Thyroid gland (tissue), 4 donors: Measurements from ENCODE around the gene PPM1M. TPM values are rescaled to one million over a fixed set of nuclear protein-coding genes. Genes with fewer than 3 reads are reported as not detected.

Experiments
- DNase-seq, 2 donors: peaks; one replicate each; pipeline ENCODE4 v3.0.0-alpha.2; 2019
- H3K27ac ChIP-seq, 3 donors: fragments of 200-600 bp; sonication (generic); 1 replicate in 2 of 3; 2 replicates in 1 of 3; pipeline ENCODE4 v1.5.1; 2016 to 2019; ENCODE audit warnings: mild to moderate bottlenecking in 1 of 3, moderate library complexity in 1 of 3
- H3K27me3 ChIP-seq: fragments of 200-600 bp; sonication (generic); one replicate; pipeline ENCODE4 v1.5.1; 2019
- H3K36me3 ChIP-seq, 2 donors: fragments of 200-600 bp; sonication (generic); one replicate each; pipeline ENCODE4 v1.5.1; 2016 to 2019
- H3K4me1 ChIP-seq, 2 donors: fragments of 200-600 bp; sonication (generic); one replicate each; pipeline ENCODE4 v1.5.1; 2017 to 2019
- H3K4me3 ChIP-seq, 3 donors: fragments of 200-600 bp; sonication (generic); replicated peaks in 1 of 3; 1 replicate in 2 of 3; 2 replicates in 1 of 3; pipeline ENCODE4 v1.5.1; 2016; ENCODE audit warnings: mild to moderate bottlenecking in 1 of 3
- H3K9me3 ChIP-seq: fragments of 200-600 bp; sonication (generic); one replicate; pipeline ENCODE4 v1.5.1; 2017
- POLR2A ChIP-seq, 2 donors: fragments of 450-650 bp; IDR thresholded peaks; one replicate each; pipeline ENCODE4 v1.6.1; 2017; ENCODE audit warnings: antibody characterized with exemption in 2 of 2, mild to moderate bottlenecking in 2 of 2, moderate library complexity in 1 of 2
- WGBS, 2 donors: methylation state at CpG; one replicate each; pipeline ENCODE4 v1.1.5; 2017; 5-methylcytosine and 5-hydroxymethylcytosine counted together
- intact Hi-C: fragments of 100-400 bp; cut with DNase I; formaldehyde crosslinking; loops from one replicate; pipeline ENCODE4 v1.15.1; 2023
- total RNA-seq, 4 donors: library from RNA; depleted of rRNA; stranded (reverse); fragments of >200 nt; gene quantifications; one replicate each; pipeline ENCODE4 v1.2.3, GENCODE V29; 2016
- TF ChIP-seq, protein P1 (sequence below), 6 experiments: fragments of 200-600 bp in 3 of 6; fragments of 450-650 bp in 3 of 6; sonication (generic) in 3 of 6; IDR thresholded peaks; one replicate each; pipeline ENCODE4 v1.5.1; 2016 to 2019; ENCODE audit warnings: antibody characterized with exemption in 6 of 6, mild to moderate bottlenecking in 2 of 6, inconsistent platforms in 1 of 6, moderate library complexity in 1 of 6

Gene PPM1M
- total RNA-seq, 4 donors from 2014 or later: 15.8 to 22.8 (median 18.0) TPM

- no peaks in the 10 kb centered on the region for H3K27me3 ChIP-seq
- H3K9me3 ChIP-seq: no peaks in the 10 kb centered on the region
- peaks cover 24 to 34% of the 10 kb centered on the region in 2 donors for H3K4me1 ChIP-seq
- TF ChIP-seq, protein P1, sequence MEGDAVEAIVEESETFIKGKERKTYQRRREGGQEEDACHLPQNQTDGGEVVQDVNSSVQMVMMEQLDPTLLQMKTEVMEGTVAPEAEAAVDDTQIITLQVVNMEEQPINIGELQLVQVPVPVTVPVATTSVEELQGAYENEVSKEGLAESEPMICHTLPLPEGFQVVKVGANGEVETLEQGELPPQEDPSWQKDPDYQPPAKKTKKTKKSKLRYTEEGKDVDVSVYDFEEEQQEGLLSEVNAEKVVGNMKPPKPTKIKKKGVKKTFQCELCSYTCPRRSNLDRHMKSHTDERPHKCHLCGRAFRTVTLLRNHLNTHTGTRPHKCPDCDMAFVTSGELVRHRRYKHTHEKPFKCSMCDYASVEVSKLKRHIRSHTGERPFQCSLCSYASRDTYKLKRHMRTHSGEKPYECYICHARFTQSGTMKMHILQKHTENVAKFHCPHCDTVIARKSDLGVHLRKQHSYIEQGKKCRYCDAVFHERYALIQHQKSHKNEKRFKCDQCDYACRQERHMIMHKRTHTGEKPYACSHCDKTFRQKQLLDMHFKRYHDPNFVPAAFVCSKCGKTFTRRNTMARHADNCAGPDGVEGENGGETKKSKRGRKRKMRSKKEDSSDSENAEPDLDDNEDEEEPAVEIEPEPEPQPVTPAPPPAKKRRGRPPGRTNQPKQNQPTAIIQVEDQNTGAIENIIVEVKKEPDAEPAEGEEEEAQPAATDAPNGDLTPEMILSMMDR (IDR thresholded peaks at IDR 0.05): no peak
- TF ChIP-seq POLR2A (IDR thresholded peaks at IDR 0.05): no peak
- H3K36me3 ChIP-seq: no peaks in the 10 kb centered on the region
- no peak overlapping the region for H3K27ac ChIP-seq
- intact Hi-C loops: no loop called here
- DNase-seq: no peak
- no peak overlapping the region for H3K4me3 ChIP-seq
- WGBS, 2 donors: 92 to 93% methylated on average over 24 to 35 of the region's 41 CpGs
Measured at GRCh38 chr3:52222319-52223221, 23.0 kb upstream of the PPM1M start.

DNA sequence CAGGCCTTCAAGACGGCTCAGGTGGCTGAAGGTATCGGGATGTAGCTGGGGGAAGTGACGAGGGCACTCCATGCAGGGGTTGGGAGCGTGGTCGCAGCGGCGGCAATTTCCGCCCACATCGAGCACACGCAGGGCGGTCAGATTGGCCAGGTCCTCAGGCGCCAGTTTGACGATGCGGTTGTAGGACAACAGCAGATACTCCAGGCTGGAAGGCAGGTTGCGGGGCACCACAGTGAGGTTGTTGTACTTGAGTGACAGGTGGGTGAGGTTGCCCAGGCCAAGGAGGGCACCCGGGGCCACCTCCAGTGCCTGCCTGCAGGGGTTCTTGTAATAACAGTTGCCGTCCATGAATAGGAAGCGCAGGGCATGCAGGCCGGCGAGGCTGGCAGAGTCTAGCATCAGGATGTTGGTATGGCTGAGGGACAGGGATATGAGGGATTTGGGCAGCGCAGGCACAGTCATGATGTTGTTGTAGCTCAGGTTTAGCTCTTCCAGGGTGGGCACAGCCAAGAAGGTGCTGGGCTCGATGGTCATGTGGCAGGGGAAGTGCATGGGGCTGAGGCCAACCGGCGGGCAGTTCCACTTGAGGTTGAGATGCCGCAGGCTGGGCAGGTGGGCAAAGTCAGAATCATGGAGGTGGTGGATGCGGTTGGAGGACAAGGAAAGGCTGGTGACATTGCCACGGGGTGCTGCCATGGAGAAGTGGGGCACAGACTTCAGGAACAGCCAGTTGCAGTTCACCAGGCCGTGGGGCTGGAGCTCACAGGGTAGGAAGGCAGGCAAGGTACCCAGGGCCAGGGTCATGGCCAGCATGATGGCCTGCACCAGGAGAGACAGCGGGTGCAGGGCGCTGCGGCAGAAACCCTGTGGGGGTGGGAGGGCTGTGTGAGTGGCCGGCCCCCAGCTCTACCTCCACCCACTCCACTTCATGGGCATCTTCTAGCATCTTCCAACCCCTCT, 21.8 kb upstream of the PPM1M start:
- Histone ChIP-seq H3K27ac (no peak overlapping the region), H3K9me3 (no peaks in the 10 kb centered on the region), H3K27me3 (no peaks in the 10 kb centered on the region), H3K4me1 (peaks cover 13 to 24% of the 10 kb centered on the region in 2 donors), H3K36me3 (peaks cover 5% of the 10 kb centered on the region in 2 donors), H3K4me3 (no peak overlapping the region)
- intact Hi-C loops: no loop called here
- 92 to 96% methylated on average over 25 to 32 of the region's 32 CpGs for WGBS, 2 donors
- DNase-seq: no peak
- TF ChIP-seq, protein P1 (IDR thresholded peaks at IDR 0.05): no peak
- no peak for TF ChIP-seq POLR2A (IDR thresholded peaks at IDR 0.05)

DNA sequence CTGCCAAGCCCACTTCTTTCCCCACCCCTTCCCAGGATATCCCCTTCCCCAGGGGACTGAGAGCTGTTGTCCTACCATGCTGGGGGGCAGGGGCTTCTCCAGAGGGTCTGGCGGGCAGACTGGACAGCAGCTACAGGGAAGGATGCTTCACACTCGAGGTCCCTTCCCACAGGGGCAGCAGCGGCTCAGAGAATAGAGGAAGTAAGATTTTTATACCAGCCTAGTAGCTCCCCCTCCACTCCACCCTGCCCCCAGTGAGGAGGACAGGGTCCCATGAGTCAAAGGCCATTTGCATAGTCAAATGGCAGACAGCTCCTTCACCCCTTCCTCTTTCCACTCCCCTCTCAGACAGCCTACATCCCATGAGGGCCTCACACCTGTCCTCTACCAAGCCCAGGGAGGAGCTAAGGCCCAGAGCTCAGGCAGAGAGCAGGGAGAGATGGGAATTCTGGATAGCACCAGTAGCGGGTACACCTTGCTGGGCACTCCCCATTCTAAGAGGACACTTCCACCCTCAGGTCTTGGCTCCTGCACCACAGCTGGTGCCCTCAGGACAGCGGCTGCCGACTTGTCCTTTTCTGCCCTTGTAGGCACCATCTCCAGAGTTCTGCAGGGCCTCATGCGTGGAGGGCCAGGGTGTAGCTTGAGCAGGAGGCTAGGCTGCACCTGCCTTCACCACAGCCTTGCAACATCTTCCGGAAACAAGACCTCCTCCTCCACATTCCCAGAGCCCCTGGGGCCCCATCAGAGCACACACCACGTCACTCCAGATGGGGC, 19.9 kb upstream of the PPM1M start, which contains the start of gene TLR9:
Gene TLR9 (minus strand): TSS at position 194 of the 777 bp plus-strand sequence. CDS start 116 bp downstream, at position 78.
- TF ChIP-seq POLR2A (IDR thresholded peaks at IDR 0.05): no peak
- Histone ChIP-seq H3K9me3 (no peaks in the 10 kb centered on the region), H3K27me3 (no peaks in the 10 kb centered on the region), H3K4me3 (no peak within 1 kb of the TSS), H3K4me1 (peaks cover 3 to 7% of the 10 kb centered on the region in 2 donors), H3K36me3 (peaks cover 24 to 25% of the 10 kb centered on the region in 2 donors), H3K27ac (no peak within 1 kb of the TSS)
- intact Hi-C loops: no loop called here
- no peak for DNase-seq
- 85 to 94% methylated on average over 6 to 9 of the region's 9 CpGs for WGBS, 2 donors

- TF ChIP-seq, protein P1 (IDR thresholded peaks at IDR 0.05): no peak
- no peak for TF ChIP-seq POLR2A (IDR thresholded peaks at IDR 0.05)
- intact Hi-C loops: no loop called here
- Histone ChIP-seq H3K27me3 (no peaks in the 10 kb centered on the region), H3K9me3 (no peaks in the 10 kb centered on the region), H3K4me1 (no peaks in the 10 kb centered on the region), H3K27ac (no peak overlapping the region), H3K4me3 (no peak overlapping the region), H3K36me3 (peaks cover 30 to 31% of the 10 kb centered on the region in 2 donors)
- DNase-seq: no peak
- WGBS, 2 donors: 95% methylated on average over 5 of the region's 5 CpGs
Measured at GRCh38 chr3:52226229-52226817, 19.2 kb upstream of the PPM1M start.
